ENCODE results near the gene CADM1. TPM values are rescaled to one million over a fixed set of nuclear protein-coding genes. Genes with fewer than 3 reads are reported as not detected.

The CADM1 gene
- total and polyA plus RNA-seq, 4 donors: 13.0 to 40.6 (median 28.9) TPM

DNA sequence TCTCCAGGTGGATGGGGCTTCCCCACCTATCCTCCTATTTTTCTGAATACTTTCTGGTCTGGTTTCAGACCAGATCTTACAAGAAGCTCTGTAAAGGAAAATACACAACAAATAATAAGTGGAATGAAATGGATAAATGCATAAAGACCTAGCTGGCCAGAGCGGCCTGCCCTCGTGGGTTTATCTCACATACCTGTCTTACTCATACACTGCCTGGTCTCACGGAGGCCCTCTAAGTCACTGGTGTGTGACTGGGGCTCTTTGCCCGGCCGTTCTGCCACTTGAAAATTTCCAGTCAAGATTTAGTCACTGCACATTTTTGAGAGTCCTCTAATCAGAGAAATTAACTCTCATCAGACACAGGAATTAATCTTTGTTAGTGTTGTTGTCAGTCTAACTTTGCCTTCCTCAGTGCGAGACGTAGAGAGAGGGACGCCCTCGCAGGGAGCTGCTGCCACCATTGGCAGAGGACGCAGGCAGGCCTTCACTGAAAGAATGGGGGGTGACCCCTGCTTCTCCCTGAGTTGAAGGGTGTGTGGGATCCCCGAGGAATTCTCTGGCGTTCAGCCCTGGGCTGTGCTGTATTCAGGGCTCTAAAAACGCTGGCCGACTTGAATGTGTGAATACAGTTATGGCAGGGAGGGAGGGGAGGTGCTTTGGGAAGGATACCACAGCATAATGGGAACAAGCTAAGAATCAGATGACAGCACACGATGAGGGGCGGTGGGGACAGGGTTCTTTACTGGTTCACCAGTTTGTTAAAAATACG, 46.3 kb upstream of the CADM1 start:
- 92% methylated on average over 17 of the region's 17 CpGs for WGBS
- H3K36me3 ChIP-seq (ENCODE audit: control insufficient read depth in 4 of 4, insufficient read depth in 3 of 4, low read depth in 1 of 4, low read length in 3 of 4): no peaks in the 10 kb centered on the region
- H3K4me3 ChIP-seq (ENCODE audit: low read depth in 1 of 3, low read length in 3 of 3): no peak overlapping the region
- H3K27ac ChIP-seq (ENCODE audit: low read depth in 1 of 2, low read length in 2 of 2): no peak overlapping the region
- TF ChIP-seq, protein P1, sequence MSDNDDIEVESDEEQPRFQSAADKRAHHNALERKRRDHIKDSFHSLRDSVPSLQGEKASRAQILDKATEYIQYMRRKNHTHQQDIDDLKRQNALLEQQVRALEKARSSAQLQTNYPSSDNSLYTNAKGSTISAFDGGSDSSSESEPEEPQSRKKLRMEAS (IDR thresholded peaks at IDR 0.05): no peak
- TF ChIP-seq NR2F2 (IDR thresholded peaks at IDR 0.05) (no peak), FOXA1 (IDR thresholded peaks at IDR 0.05) (no peak), FOXA2 (IDR thresholded peaks at IDR 0.05) (no peak), TAF1 (conservative IDR thresholded peaks at IDR 0.05) (no peak), JUND (IDR thresholded peaks at IDR 0.05) (no peak), YY1 (IDR thresholded peaks at IDR 0.05) (no peak), RXRA (IDR thresholded peaks at IDR 0.05) (no peak), RAD21 (IDR thresholded peaks at IDR 0.05) (no peak), ZBTB33 (IDR thresholded peaks at IDR 0.05) (no peak), EGR1 (IDR thresholded peaks at IDR 0.05; ENCODE audit: low read depth in 2 of 2) (no peak), HNF4A (conservative IDR thresholded peaks at IDR 0.05) (no peak), HNF4G (IDR thresholded peaks at IDR 0.05) (no peak), GABPA (IDR thresholded peaks at IDR 0.05 in 1 of 2, conservative IDR thresholded peaks at IDR 0.05 in 1 of 2) (no peak), REST (IDR thresholded peaks at IDR 0.05) (no peak), SP1 (IDR thresholded peaks at IDR 0.05) (no peak)
- TF ChIP-seq, protein P2, sequence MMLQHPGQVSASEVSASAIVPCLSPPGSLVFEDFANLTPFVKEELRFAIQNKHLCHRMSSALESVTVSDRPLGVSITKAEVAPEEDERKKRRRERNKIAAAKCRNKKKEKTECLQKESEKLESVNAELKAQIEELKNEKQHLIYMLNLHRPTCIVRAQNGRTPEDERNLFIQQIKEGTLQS (IDR thresholded peaks at IDR 0.05): no peak
- TF ChIP-seq, protein P3, sequence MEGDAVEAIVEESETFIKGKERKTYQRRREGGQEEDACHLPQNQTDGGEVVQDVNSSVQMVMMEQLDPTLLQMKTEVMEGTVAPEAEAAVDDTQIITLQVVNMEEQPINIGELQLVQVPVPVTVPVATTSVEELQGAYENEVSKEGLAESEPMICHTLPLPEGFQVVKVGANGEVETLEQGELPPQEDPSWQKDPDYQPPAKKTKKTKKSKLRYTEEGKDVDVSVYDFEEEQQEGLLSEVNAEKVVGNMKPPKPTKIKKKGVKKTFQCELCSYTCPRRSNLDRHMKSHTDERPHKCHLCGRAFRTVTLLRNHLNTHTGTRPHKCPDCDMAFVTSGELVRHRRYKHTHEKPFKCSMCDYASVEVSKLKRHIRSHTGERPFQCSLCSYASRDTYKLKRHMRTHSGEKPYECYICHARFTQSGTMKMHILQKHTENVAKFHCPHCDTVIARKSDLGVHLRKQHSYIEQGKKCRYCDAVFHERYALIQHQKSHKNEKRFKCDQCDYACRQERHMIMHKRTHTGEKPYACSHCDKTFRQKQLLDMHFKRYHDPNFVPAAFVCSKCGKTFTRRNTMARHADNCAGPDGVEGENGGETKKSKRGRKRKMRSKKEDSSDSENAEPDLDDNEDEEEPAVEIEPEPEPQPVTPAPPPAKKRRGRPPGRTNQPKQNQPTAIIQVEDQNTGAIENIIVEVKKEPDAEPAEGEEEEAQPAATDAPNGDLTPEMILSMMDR (IDR thresholded peaks at IDR 0.05; ENCODE audit: low read depth, low read length, missing input control): no peak
- no peak overlapping the region for H3K9ac ChIP-seq (ENCODE audit: low read depth in 1 of 2, low read length in 2 of 2)
- H3K9me3 ChIP-seq (ENCODE audit: control insufficient read depth in 4 of 4, low read length in 3 of 4): no peaks in the 10 kb centered on the region
- H3K27me3 ChIP-seq (ENCODE audit: control insufficient read depth in 4 of 4, insufficient read depth in 4 of 4, low read length in 3 of 4): no peaks in the 10 kb centered on the region
- no peak for DNase-seq (ENCODE audit: low spot score)
- peaks cover 0 to 4% (median under 1%) of the 10 kb centered on the region in 4 donors for H3K4me1 ChIP-seq (ENCODE audit: control insufficient read depth in 4 of 4, insufficient read depth in 4 of 4, low read length in 3 of 4)

All from liver (tissue), 9 donors.